Stimulated activated naive CD4-positive, alpha-beta T cell treated with Interleukin-2 at 50 U/mL for 16 hours (primary cell): ENCODE data around the gene CASZ1.

Source experiments
- DNase-seq: peaks from one replicate; lab custom pipeline; 2025; lab: John Stamatoyannopoulos, UW

CASZ1 gene

GRCh38 chr1:10793129-10793651 lies 3.3 kb downstream of the CASZ1 start:
- no peak for DNase-seq

GRCh38 chr1:10791105-10791951 lies 5.1 kb downstream of the CASZ1 start:
- DNase-seq, result no peak

GRCh38 chr1:10789803-10790702 lies 6.4 kb downstream of the CASZ1 start:
- no peak for DNase-seq

GRCh38 chr1:10789047-10789791 lies 7.2 kb downstream of the CASZ1 start:
- DNase-seq, result no peak

- DNase-seq, result no peak
These were observed 7.8 kb downstream of the CASZ1 start for GRCh38 chr1:10788592-10789006.

- no peak for DNase-seq
These were observed 9.2 kb downstream of the CASZ1 start for GRCh38 chr1:10787286-10787685.

- DNase-seq, result no peak
These were observed 10.5 kb downstream of the CASZ1 start for GRCh38 chr1:10785728-10786638.

- DNase-seq, result no peak
These were observed 11.3 kb downstream of the CASZ1 start for GRCh38 chr1:10784998-10785727.

- no peak for DNase-seq
These were observed 13.8 kb downstream of the CASZ1 start for GRCh38 chr1:10782491-10783244.

- no peak for DNase-seq
These were observed 15.3 kb downstream of the CASZ1 start for GRCh38 chr1:10781137-10781536.

GRCh38 chr1:10779841-10780240 lies 16.6 kb downstream of the CASZ1 start:
- DNase-seq, result no peak

- DNase-seq, result no peak
These were observed 17.2 kb downstream of the CASZ1 start for GRCh38 chr1:10779201-10779600.

- no peak for DNase-seq
These were observed 17.8 kb downstream of the CASZ1 start for GRCh38 chr1:10778640-10779039.

GRCh38 chr1:10777749-10778574 lies 18.5 kb downstream of the CASZ1 start:
- no peak for DNase-seq

GRCh38 chr1:10776190-10776905 lies 20.1 kb downstream of the CASZ1 start:
- DNase-seq, result no peak

GRCh38 chr1:10775763-10776162 lies 20.7 kb downstream of the CASZ1 start:
- DNase-seq, result no peak

- no peak for DNase-seq
These were observed 21.7 kb downstream of the CASZ1 start for GRCh38 chr1:10774615-10775310.
